ENCODE data around the gene TBCE.

The TBCE gene

GRCh38 chr1:235411489-235412486, 44.6 kb downstream of the TBCE start:
- peak; percentile 50 for DNase-seq

- DNase-seq = peak; percentile 86
These were observed 48.0 kb downstream of the TBCE start for GRCh38 chr1:235415008-235415904.

GRCh38 chr1:235416662-235417049, 49.4 kb downstream of the TBCE start:
- DNase-seq = no peak

- DNase-seq = peak; percentile 84
These were observed 50.0 kb downstream of the TBCE start for GRCh38 chr1:235417086-235417697.

GRCh38 chr1:235421751-235422150, 54.5 kb downstream of the TBCE start:
- DNase-seq = no peak

GRCh38 chr1:235423214-235423652, 56.0 kb downstream of the TBCE start:
- DNase-seq = no peak

- no peak for DNase-seq
These were observed 56.9 kb downstream of the TBCE start for GRCh38 chr1:235424092-235424491.

GRCh38 chr1:235425357-235425756, 58.1 kb downstream of the TBCE start:
- no peak for DNase-seq

- DNase-seq = no peak
These were observed 58.9 kb downstream of the TBCE start for GRCh38 chr1:235426143-235426542.

GRCh38 chr1:235426680-235427079, 59.5 kb downstream of the TBCE start:
- DNase-seq = no peak

GRCh38 chr1:235427447-235427846, 60.2 kb downstream of the TBCE start:
- DNase-seq = no peak

- no peak for DNase-seq
These were observed 61.9 kb downstream of the TBCE start for GRCh38 chr1:235429143-235429542.

GRCh38 chr1:235430991-235431390, 63.8 kb downstream of the TBCE start:
- DNase-seq = no peak

- DNase-seq = no peak
These were observed 66.8 kb downstream of the TBCE start for GRCh38 chr1:235434001-235434400.

GRCh38 chr1:235441159-235441685, 74.0 kb downstream of the TBCE start:
- DNase-seq = no peak

GRCh38 chr1:235442788-235443429, 75.7 kb downstream of the TBCE start:
- peak; percentile 74 for DNase-seq

GRCh38 chr1:235448616-235449015, 81.4 kb downstream of the TBCE start:
- DNase-seq = no peak

GRCh38 chr1:235450433-235450832, 83.2 kb downstream of the TBCE start:
- no peak for DNase-seq

- no peak for DNase-seq
These were observed 83.8 kb downstream of the TBCE start for GRCh38 chr1:235450886-235451483.

GRCh38 chr1:235454021-235454420, 86.8 kb downstream of the TBCE start:
- no peak for DNase-seq

GRCh38 chr1:235455097-235455496, 87.9 kb downstream of the TBCE start:
- DNase-seq = no peak

- DNase-seq = no peak
These were observed 88.6 kb downstream of the TBCE start for GRCh38 chr1:235455823-235456222.

Data from OCI-M1 (cell line).